ENCODE data around the gene SRPK1.

The SRPK1 gene

GRCh38 chr6:35787266-35788218 is 133.4 kb downstream of the SRPK1 start:
- TF ChIP-seq, protein P1, sequence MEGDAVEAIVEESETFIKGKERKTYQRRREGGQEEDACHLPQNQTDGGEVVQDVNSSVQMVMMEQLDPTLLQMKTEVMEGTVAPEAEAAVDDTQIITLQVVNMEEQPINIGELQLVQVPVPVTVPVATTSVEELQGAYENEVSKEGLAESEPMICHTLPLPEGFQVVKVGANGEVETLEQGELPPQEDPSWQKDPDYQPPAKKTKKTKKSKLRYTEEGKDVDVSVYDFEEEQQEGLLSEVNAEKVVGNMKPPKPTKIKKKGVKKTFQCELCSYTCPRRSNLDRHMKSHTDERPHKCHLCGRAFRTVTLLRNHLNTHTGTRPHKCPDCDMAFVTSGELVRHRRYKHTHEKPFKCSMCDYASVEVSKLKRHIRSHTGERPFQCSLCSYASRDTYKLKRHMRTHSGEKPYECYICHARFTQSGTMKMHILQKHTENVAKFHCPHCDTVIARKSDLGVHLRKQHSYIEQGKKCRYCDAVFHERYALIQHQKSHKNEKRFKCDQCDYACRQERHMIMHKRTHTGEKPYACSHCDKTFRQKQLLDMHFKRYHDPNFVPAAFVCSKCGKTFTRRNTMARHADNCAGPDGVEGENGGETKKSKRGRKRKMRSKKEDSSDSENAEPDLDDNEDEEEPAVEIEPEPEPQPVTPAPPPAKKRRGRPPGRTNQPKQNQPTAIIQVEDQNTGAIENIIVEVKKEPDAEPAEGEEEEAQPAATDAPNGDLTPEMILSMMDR (IDR thresholded peaks at IDR 0.05; ENCODE audit: low read depth, low read length), result no peak
- no peak overlapping the region for H3K27ac ChIP-seq
- no peak for DNase-seq
- no peaks in the 10 kb centered on the region for H3K9me3 ChIP-seq (ENCODE audit: severe bottlenecking)
- H3K4me3 ChIP-seq (ENCODE audit: low read depth, low read length), result no peak overlapping the region
- peaks cover 3% of the 10 kb centered on the region for H3K27me3 ChIP-seq (ENCODE audit: insufficient read depth, low read depth, severe bottlenecking)
- H3K36me3 ChIP-seq, result no peaks in the 10 kb centered on the region

GRCh38 chr6:35786810-35787209 is 134.1 kb downstream of the SRPK1 start:
- no peaks in the 10 kb centered on the region for H3K9me3 ChIP-seq (ENCODE audit: severe bottlenecking)
- no peak overlapping the region for H3K4me3 ChIP-seq (ENCODE audit: low read depth, low read length)
- peaks cover 3% of the 10 kb centered on the region for H3K27me3 ChIP-seq (ENCODE audit: insufficient read depth, low read depth, severe bottlenecking)
- TF ChIP-seq, protein P1 (IDR thresholded peaks at IDR 0.05; ENCODE audit: low read depth, low read length), result no peak
- no peak overlapping the region for H3K27ac ChIP-seq
- DNase-seq, result no peak
- no peaks in the 10 kb centered on the region for H3K36me3 ChIP-seq

DNA sequence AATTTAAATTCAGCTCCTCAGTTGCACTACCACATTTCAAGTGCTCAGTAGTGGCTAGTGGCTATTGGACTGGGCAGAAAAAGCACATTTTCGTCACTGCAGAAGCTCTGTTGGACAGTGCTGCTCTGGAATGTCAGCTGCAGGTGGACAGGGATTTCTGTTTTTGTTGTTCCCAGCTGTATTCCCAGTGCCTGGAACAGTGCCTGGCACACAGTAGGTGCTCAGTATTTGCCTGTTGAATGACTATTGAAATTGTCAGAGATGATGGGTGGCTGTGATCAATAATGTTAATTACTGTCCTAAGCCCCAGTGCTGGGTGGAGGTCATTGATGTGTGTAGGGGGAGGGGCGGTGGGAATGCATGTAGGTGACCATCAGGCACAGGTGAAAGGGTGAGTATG is 134.6 kb downstream of the SRPK1 start:
- TF ChIP-seq, protein P1 (IDR thresholded peaks at IDR 0.05; ENCODE audit: low read depth, low read length), result no peak
- Histone ChIP-seq H3K27ac (no peak overlapping the region), H3K4me3 (ENCODE audit: low read depth, low read length) (no peak overlapping the region), H3K27me3 (ENCODE audit: insufficient read depth, low read depth, severe bottlenecking) (peaks cover 3% of the 10 kb centered on the region), H3K9me3 (ENCODE audit: severe bottlenecking) (no peaks in the 10 kb centered on the region), H3K36me3 (no peaks in the 10 kb centered on the region)
- DNase-seq, result no peak

DNA sequence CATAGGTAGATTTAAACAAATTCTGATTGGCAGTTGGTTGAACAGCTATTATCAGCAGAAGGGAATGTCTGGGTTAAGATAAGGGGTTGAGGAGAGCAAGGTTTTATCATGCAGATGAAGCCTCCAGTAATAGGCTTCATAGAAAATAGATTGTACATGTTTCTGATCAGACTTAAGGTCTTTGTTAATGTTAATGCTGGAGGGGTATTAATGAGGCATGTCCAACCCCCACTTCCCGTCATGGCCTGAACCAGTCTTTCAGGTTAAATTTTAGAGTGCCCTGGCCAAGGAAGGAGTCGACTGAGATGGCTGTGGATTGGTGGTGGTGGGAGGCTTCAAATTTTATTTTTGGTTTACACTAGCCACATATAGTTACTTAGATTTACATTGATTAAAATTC is 136.7 kb downstream of the SRPK1 start:
- no peak overlapping the region for H3K27ac ChIP-seq
- H3K9me3 ChIP-seq (ENCODE audit: severe bottlenecking), result no peaks in the 10 kb centered on the region
- TF ChIP-seq, protein P1 (IDR thresholded peaks at IDR 0.05; ENCODE audit: low read depth, low read length), result no peak
- no peaks in the 10 kb centered on the region for H3K36me3 ChIP-seq
- peaks cover 3% of the 10 kb centered on the region for H3K27me3 ChIP-seq (ENCODE audit: insufficient read depth, low read depth, severe bottlenecking)
- H3K4me3 ChIP-seq (ENCODE audit: low read depth, low read length), result no peak overlapping the region
- no peak for DNase-seq

Measured in WERI-Rb-1 (cell line).